HG03521 (cell line): Measurements from ENCODE around the gene DIPK1A.
A peak's percentile ranks its signal among the peaks of the same experiment; 100 is the strongest.

ENCODE experiments used
- ATAC-seq: cut with Tn5 transposase; IDR thresholded peaks from one replicate; pipeline ENCODE4 v1.9.1; 2021; ENCODE audit warnings: mild to moderate bottlenecking, moderate library complexity; ENCODE audit not compliant: unreplicated experiment

Gene DIPK1A

DNA sequence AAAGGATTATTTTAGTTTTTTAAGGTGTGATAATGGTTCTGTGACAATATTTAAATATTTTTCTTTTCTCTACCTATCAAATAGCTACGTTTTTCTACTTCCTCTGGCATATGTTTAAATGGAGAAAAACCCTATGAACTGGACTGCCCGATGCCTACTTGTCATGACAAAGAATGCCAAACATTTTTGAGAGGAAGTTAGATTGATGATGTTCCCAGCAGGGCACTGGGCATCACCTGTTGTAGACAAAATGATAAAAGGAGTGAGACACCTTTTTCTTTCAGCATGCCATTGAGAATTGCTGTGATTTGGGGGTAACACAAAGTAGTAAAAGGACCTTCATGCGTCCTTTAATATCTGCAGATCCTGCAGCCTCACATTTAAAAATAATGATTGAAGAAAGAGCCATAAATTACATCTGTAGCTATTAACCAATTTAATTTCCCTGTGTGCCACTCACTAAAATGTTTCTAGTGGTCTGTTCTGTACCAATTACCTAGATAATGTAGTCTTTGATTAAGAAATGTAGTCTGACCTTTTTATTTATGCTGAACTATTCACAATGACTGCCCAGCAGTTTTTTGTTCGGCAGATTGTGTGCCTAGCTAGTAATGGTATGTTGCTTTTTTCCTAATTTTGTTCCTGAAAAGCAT lies 81.8 kb downstream of the DIPK1A start:
- no peak for ATAC-seq

DNA sequence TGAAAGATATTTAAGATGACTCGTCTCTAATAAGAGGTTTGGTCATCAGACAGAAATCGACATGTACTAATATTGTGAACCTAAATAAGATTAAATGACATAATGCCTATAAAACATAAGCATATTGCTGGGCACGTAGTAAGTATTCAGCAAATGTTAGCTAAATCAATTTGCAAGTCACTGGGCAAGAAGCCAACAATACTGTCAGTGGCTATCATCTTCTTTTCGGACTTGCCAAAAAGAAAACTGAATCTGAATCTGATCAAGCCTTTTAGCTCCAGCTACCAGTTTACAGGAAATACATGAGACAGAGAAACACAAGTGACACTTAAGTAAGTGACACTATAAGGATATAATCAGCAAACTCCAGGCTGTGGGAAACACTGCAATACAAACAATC lies 83.5 kb downstream of the DIPK1A start:
- ATAC-seq, result no peak

DNA sequence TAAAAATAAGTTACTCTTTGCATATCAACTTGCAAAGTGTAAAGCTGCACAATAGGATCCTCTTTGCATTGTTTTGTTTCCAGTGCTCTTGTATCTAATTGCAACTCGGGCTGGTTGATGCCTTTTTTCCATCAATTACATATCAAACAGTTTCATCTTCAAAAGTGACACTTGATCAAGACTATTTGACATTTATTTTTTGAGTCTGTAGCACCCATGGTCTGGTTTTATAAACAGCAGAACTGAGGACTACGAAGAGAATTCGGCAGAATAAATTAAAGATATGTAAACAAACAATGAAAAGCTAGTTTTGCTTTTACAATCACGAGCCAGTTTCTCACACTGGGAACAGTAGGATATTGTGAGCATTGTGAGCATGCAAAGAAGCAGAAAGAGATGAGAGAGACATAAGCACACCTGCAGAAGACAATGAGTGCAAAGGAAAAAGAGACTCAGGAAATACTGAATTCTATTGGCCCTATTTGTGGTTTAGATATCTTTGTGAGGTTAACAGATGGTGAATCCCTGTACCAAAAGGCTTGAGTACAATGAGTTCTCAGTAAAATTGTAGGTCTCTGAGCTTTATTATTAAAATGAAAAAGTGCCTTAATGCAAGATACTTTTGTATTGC lies 84.1 kb downstream of the DIPK1A start:
- no peak for ATAC-seq

DNA sequence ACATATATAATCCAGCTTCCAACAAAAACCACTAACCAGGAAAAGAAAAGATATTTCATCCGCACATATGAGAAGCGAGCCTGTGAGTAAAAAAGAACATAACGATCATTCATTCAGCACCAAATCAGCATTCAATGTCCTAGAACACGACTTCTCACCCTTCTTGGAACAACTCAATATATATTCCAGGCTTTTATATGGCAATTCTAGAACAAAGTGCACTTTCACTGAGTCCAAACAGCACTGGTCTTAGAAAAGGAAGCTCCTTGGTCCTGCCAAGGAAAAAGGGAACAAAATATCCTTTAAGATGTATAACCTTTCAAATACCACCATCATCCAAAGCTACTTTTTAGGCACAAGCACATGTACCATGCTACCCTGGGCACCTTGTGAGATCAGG lies 84.9 kb downstream of the DIPK1A start:
- no peak for ATAC-seq

DNA sequence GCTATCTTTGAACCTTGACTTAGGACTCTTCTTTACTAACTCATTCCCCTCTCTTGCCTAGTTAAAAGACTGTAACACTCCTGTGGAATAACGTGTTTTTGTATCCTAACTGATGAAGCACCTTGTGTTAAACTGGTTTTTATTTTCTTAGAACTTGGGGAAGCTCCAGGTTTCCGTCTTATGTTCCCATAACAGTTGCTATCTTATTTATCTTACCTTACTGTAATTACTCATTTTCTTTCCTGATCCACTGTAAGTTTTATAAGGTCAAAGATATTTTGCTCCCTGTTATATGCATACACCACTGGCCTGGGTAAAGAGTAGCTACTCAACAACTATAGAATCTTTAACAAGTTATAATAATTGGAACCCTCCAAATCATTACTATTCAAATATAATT lies 86.3 kb downstream of the DIPK1A start:
- ATAC-seq, result no peak

DNA sequence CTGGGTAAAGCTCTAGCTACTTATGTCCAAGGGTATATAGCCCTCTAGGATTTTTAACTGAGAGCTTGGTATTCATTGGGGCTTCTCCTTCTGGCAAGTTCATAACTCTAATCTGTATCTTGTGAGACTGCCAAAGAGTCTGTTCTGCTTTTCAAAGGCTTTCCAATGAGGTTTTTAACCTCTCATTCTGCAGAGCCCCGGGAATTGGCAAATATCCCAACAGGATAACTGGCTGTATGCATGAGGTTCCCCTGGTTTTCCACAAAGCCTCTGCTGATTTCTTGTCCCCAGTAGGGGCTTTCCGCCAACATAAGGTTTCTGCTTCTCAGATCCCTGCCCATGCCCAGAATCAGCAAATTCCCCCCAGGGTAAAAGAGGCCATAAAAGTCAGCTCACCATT lies 88.5 kb downstream of the DIPK1A start:
- no peak for ATAC-seq

DNA sequence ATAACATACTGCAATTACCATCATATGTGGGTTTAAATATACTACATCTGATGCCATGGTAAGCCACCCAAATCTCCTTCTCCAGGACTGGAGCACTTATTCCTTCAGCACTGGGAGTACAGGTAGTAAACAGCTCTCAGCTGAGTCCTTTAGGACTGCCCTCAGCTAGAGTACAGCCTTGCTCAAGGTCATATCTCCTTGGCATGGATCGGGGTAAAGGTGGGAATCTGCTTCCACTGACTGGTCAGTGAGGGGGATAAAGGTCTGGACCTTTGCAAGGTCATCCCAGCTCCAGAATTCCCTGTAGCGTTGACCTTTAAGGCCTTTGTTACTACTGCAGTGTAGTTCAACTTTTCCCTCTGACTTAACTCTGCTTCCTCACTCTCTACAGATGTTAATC lies 90.7 kb downstream of the DIPK1A start:
- no peak for ATAC-seq

DNA sequence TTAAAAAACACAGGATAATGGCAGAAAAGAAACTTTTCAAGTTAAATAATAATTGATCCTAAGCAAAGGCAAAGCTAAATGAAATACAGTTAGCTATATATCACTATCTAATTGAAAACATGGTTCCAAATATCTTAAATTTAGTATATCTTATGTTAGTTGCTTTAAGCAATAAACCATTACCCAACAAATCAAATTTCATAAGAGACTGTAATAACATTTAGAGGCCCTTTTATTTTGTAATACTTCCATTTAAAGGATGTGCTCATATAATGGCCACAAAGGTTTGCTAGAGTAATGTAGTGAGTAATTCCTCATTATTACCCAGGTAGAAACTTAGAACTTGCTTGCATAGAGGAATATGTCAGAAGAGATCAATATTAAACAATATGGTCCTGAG lies 97.1 kb downstream of the DIPK1A start:
- ATAC-seq, result no peak

DNA sequence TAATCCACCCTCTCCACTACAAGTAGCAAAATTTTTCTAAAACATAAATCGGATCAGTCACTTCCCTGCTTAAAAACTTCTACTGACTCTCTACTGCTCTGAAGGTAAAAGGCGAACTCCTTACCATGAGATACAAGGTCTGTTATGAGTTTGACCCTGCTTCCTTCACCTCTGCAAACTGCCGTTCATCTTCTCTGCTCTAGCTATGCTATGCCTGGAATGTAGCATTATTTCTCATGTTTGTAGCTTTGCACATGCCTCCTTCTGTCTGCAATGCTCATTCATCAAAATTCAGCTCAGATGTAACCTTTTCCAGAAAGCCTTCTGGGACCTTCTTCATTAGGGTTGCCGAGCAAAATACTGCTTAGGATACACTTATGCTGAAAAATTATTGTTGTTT lies 98.7 kb downstream of the DIPK1A start:
- ATAC-seq, result no peak

DNA sequence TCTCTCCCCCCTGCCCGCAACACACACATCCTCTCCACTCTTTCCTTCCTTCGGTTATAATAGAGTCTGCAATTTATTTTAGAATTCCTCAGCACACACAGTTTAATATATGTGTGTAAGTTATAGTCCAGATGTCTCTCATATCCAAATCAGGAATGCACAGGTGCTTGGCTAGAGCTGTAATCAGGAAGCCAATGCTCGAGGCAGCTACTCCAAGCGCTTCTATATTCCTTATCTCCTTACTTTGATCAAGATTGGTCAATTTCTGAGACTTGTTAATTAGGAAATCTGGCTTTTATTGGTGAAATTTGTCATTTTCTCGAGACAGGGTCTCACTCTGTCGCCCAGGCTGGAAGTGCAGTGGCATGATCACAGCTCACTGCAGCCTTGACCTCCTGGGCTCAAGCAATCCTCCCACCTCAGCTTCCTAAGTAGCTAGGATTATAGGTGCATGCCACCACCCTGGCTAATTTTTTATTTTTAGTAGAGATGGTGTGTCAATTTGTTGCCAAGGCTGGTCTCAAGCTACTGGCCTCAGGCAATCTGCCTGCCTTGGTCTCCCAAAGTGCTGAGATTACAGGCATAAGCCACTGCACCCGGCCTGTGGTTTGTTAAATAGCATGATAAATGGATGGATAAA lies 101.7 kb downstream of the DIPK1A start:
- ATAC-seq, result peak; percentile 12

DNA sequence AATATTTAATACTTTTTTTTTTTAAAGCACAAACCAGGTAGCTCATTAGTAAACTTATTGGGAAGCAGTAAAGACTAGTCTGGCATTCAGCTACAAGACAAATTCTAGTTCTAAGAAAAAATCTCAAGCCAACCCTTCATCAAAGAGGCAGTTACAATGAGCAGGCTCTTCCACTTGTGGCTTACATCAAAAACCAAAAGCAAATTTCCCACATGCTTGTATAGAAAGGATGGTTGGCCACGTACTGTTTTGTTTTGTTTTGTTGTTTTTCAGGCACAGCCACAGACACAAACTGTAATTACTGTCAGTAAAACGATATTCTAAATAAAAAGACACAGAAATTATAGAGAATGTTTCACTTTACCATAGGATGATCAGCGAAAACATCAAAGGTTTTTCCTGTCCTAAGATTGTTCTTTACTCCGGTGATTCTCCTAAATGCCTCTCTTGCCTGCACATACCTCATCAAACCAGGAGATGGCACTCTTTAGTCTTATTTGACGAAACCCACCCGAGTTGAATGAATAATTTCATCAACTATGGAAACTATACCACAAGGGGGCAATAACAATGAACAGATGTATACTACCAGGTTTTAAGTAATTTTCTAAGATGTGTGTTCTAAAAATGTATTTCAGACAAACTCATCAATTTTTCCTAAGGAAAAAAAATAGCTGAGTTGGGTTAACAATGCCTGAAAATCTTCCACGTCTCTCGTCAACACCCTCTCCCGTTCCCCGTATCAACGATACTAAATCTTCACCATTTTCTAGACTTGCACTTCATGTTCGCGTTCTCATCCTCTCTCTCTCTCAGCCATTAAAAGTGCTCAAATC lies 102.5 kb downstream of the DIPK1A start:
- ATAC-seq, result peak; percentile 55

DNA sequence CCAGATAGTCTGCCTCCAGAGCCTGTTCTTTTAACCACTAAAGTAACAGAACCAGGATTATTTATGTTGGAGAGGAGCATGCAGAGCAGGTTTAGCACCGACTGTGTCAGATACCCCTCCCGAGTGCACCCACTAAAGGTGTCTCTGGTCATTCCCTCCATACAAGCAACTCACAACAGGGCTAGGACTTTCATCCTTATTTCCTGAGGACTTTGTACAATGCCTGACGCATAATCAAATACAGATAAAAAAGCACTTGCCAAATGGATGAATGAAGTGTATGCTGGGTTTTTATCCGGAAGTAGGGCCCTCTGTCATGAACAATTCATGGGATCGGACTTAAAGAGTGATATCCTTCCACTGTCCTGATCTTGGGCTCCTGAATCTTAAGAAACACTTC lies 103.4 kb downstream of the DIPK1A start:
- no peak for ATAC-seq

DNA sequence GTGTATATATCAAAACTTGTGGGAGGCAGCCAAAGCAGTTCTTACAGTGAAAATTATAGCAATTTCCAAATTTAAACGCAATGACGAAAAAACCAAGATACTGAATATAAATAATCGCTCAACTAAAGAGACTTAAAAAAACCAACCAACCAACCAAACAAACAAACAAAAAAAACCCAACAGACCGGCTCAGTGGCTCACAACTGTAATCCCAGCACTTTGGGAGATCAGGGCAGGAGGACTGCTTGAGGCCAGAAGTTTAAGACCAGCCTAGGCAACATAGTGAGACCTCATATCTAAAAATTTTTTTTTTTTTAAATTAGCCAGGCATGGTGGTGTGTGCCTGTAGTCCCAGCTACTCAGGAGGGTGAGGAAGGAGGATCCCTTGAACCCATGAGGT lies 106.0 kb downstream of the DIPK1A start:
- ATAC-seq, result no peak

DNA sequence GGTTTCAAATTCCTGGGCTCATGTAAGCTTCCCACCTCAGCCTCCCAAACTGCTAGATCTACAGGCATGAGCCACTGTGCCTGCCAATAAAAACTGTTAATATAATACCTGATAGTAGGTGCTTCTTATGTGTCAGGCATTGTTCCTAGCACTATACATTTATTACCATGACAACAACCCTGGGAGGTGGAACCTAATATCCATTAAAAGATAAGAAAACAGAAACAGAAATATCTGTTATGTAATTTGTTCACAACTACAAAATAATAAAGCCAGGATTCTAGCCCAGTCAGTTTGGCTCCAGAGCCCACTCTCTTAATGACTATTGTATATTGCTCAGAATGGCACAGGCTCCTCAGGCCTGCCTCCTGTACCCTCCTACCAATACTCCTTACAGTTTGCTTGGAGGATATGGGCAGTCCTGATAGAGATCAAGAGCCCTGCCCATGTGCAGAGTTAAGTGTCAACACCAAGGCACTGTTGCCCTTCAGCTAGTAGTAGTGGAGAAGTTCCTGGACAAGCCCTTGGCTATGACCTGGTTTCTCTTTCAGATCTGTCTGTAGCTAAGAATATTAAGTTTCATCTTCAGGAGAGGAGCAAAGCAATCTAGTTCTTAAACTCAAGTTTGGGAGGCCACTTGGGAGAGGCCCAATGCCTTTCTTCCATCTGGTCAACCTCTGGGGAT lies 107.0 kb downstream of the DIPK1A start:
- ATAC-seq, result no peak

DNA sequence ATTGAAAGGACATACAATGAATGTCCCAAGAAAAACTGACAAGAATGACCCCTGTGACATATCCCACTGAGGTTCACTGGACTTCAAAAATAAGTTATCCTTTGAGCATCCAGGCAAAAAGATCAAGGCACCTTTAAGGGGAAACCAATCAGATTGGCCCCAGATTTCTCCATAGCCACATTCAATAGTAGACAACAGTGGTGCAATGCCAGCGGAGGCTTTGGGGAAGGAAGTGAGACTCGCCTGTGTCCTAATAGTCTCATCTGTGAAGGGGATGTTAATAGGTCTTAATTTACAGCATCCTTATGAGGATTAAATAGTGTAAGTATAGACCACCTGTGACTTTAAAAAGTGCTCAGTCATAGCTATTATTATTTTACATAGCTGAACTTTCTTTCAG lies 108.0 kb downstream of the DIPK1A start:
- no peak for ATAC-seq

DNA sequence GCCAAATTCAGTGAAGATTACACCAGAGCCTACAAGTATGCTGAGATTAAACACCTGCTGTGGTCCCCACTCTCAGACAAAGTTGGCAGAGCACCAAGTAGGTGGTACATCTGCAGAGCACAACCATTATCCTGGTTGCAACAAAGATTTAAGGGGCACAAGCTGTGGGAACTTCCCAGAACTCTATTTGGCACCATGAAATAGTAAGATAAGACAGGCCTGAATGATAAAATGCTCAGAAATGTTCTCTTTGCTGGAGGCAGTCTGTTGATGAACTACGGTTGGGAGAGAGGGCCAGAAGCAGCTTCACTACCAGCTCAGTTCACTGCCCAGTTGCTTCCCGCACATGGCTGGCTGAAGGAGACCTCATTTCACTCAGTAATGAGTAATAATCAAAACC lies 109.5 kb downstream of the DIPK1A start:
- no peak for ATAC-seq

DNA sequence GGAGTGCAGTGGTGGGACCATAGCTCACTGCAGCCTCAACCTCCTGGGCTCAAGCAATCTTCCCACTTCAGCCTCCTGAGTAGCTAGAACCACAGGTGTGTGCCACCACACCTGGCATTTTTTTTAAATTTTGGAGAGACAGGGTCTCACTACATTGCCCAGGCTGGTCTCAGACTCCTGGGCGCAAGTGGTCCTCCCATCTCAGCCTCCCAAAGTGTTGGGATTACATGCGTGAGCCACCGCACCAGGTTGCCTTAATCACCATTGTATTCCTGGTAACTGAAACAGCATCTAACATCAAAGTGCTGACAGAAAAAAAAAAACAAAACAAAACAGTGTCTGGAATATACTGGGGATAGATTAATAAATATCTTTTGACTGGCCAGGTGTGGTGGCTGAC lies 111.2 kb downstream of the DIPK1A start:
- ATAC-seq, result no peak

DNA sequence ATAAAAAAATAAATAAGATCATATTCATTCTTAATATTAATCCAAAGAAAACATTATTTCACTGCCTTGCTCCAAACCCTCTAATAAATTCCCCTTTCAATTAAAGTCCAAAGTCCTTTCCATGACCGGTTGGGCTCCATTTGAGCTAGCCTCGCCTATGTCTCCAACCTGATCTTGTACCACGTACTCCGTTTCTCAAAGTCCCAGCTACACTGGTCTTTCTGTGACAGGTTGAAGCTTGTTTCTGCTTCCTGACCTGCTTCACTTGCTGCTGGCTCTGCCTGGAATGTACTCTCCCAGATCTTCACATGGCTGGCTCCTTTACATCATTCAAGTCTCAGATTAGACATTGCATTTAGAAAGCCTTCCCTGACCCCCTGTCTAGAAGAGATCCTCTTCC lies 113.1 kb downstream of the DIPK1A start:
- ATAC-seq, result no peak

DNA sequence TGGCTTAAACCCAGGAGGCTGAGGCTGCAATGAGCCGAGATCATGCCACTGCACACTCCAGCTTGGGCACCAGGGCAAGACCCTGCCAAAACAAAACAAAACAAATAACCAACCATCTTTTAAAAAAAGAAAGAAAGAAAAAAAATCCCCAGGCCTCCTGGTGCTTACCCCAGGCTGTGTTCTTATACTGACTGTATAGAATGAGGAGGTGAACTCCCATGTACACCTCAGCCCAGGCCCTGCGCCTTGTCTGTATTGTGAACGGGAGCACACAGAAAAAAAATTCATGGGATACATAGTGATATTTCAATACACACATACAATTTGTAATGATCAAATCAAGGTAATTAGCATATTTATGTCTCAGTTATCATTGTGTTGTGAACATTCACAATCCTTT lies 115.4 kb downstream of the DIPK1A start:
- ATAC-seq, result no peak

DNA sequence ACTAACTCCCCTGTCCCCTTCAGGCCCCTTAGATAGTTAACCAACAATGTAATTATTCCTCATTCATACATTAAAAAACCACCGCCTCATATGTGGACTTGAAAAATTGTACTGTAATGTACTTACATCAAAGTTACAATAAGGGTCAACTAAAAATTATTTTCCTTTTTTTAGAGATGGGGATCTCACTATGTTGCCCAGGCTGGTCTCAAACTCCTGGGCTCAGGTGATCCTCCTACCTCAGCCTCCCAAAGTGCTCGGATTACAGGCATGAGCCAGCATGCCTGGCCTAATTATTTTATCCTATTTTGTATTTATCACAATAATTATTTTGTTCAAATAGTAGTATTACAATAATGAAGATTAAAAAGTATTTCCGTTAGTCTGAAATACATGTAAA lies 116.8 kb downstream of the DIPK1A start:
- ATAC-seq, result no peak
